Measurements from ENCODE around the gene MORN4. TPM values are rescaled to one million over a fixed set of nuclear protein-coding genes. Genes with fewer than 3 reads are reported as not detected.

MORN4 gene
- total and polyA plus RNA-seq, 2 of the 13 experiments (the other 11 are each of a cell fraction or from before 2014, with no cell fraction given) = 3.4 to 9.1 TPM

DNA sequence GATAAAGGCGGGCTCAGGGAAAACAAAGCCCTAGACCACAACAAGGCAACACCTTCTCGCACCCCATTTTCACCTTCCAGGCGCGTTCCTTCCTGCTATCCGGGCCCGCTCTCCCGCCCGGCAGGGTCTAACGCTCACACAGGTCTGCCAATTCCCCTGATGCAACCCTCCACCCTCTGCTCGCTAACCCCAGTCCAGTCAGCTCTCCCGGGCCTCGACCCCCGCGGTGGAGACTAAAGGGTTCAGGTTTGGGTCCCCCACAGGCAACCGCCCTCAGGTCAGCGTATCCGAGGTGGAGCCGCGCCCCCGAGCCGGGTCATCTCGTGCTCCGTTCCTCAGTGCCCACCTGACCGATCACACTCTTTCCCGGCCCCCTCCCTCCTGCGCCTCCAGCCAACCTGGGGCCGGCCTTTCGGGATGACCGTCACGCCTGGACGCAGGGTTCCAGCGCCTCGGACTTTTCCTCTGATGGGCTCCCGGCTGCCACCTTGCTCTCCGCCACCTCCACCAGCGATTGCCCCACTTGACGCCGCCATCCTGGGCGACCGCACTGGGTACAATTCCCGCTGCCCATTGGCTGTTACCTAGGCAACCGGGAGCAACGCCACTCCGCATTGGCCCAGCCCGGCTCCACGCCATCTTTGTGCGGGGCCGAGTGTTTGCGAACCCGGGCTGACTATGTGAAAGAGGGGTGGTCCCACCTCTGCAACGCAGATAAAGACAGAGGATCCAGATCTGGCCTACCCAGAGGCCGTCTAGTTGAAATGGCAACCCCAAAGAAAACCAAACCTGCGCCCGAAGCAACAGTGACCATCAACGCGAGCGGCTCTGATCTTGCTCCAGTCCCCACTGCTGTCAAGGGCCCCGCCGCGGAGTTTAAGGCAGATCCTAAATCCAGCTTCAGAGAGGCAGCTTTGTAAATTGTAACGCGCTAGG, at the start of gene MORN4 (continued):
- peak; percentile 16; the same call in 1 of the 2 replicates for TF ChIP-seq ZNF33B (CRISPR knock-in tag; IDR thresholded peaks at IDR 0.05)
- no peak for TF ChIP-seq ZNF792 (CRISPR knock-in tag; IDR thresholded peaks at IDR 0.05)
- TF ChIP-seq TCF12 (IDR thresholded peaks at IDR 0.05) = no peak
- TF ChIP-seq TCF12 (CRISPR knock-in tag; IDR thresholded peaks at IDR 0.05) = no peak
- TF ChIP-seq, protein P1, sequence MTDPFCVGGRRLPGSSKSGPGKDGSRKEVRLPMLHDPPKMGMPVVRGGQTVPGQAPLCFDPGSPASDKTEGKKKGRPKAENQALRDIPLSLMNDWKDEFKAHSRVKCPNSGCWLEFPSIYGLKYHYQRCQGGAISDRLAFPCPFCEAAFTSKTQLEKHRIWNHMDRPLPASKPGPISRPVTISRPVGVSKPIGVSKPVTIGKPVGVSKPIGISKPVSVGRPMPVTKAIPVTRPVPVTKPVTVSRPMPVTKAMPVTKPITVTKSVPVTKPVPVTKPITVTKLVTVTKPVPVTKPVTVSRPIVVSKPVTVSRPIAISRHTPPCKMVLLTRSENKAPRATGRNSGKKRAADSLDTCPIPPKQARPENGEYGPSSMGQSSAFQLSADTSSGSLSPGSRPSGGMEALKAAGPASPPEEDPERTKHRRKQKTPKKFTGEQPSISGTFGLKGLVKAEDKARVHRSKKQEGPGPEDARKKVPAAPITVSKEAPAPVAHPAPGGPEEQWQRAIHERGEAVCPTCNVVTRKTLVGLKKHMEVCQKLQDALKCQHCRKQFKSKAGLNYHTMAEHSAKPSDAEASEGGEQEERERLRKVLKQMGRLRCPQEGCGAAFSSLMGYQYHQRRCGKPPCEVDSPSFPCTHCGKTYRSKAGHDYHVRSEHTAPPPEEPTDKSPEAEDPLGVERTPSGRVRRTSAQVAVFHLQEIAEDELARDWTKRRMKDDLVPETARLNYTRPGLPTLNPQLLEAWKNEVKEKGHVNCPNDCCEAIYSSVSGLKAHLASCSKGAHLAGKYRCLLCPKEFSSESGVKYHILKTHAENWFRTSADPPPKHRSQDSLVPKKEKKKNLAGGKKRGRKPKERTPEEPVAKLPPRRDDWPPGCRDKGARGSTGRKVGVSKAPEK (CRISPR knock-in tag; IDR thresholded peaks at IDR 0.05; ENCODE audit: borderline replicate concordance) = no peak
- peak; percentile 70; the same call in 1 of the 2 replicates for TF ChIP-seq KDM5A (IDR thresholded peaks at IDR 0.05; ENCODE audit: borderline replicate concordance, low read length)
- TF ChIP-seq, protein P2, sequence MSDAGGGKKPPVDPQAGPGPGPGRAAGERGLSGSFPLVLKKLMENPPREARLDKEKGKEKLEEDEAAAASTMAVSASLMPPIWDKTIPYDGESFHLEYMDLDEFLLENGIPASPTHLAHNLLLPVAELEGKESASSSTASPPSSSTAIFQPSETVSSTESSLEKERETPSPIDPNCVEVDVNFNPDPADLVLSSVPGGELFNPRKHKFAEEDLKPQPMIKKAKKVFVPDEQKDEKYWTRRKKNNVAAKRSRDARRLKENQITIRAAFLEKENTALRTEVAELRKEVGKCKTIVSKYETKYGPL (CRISPR knock-in tag; IDR thresholded peaks at IDR 0.05) = no peak
- TF ChIP-seq, protein P3, sequence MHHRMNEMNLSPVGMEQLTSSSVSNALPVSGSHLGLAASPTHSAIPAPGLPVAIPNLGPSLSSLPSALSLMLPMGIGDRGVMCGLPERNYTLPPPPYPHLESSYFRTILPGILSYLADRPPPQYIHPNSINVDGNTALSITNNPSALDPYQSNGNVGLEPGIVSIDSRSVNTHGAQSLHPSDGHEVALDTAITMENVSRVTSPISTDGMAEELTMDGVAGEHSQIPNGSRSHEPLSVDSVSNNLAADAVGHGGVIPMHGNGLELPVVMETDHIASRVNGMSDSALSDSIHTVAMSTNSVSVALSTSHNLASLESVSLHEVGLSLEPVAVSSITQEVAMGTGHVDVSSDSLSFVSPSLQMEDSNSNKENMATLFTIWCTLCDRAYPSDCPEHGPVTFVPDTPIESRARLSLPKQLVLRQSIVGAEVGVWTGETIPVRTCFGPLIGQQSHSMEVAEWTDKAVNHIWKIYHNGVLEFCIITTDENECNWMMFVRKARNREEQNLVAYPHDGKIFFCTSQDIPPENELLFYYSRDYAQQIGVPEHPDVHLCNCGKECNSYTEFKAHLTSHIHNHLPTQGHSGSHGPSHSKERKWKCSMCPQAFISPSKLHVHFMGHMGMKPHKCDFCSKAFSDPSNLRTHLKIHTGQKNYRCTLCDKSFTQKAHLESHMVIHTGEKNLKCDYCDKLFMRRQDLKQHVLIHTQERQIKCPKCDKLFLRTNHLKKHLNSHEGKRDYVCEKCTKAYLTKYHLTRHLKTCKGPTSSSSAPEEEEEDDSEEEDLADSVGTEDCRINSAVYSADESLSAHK (CRISPR knock-in tag; IDR thresholded peaks at IDR 0.05; ENCODE audit: borderline replicate concordance) = no peak
- TF ChIP-seq, protein P4, sequence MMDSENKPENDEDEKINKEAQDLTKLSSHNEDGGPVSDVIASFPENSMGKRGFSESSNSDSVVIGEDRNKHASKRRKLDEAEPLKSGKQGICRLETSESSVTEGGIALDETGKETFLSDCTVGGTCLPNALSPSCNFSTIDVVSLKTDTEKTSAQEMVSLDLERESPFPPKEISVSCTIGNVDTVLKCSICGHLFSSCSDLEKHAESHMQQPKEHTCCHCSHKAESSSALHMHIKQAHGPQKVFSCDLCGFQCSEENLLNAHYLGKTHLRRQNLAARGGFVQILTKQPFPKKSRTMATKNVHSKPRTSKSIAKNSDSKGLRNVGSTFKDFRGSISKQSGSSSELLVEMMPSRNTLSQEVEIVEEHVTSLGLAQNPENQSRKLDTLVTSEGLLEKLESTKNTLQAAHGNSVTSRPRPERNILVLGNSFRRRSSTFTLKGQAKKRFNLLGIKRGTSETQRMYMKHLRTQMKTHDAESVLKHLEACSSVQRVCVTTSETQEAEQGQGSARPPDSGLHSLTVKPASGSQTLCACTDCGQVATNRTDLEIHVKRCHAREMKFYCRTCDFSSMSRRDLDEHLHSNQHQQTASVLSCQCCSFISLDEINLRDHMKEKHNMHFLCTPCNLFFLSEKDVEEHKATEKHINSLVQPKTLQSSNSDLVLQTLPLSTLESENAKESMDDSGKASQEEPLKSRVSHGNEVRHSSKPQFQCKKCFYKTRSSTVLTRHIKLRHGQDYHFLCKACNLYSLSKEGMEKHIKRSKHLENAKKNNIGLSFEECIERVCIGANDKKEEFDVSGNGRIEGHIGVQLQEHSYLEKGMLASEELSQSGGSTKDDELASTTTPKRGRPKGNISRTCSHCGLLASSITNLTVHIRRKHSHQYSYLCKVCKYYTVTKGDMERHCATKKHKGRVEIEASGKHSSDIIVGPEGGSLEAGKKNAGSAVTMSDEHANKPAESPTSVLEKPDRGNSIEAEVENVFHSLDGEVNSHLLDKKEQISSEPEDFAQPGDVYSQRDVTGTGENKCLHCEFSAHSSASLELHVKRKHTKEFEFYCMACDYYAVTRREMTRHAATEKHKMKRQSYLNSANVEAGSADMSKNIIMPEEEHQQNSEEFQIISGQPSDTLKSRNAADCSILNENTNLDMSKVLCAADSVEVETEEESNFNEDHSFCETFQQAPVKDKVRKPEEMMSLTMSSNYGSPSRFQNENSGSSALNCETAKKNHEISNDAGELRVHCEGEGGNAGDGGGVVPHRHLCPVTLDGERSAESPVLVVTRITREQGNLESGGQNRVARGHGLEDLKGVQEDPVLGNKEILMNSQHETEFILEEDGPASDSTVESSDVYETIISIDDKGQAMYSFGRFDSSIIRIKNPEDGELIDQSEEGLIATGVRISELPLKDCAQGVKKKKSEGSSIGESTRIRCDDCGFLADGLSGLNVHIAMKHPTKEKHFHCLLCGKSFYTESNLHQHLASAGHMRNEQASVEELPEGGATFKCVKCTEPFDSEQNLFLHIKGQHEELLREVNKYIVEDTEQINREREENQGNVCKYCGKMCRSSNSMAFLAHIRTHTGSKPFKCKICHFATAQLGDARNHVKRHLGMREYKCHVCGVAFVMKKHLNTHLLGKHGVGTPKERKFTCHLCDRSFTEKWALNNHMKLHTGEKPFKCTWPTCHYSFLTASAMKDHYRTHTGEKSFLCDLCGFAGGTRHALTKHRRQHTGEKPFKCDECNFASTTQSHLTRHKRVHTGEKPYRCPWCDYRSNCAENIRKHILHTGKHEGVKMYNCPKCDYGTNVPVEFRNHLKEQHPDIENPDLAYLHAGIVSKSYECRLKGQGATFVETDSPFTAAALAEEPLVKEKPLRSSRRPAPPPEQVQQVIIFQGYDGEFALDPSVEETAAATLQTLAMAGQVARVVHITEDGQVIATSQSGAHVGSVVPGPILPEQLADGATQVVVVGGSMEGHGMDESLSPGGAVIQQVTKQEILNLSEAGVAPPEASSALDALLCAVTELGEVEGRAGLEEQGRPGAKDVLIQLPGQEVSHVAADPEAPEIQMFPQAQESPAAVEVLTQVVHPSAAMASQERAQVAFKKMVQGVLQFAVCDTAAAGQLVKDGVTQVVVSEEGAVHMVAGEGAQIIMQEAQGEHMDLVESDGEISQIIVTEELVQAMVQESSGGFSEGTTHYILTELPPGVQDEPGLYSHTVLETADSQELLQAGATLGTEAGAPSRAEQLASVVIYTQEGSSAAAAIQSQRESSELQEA (CRISPR knock-in tag; IDR thresholded peaks at IDR 0.05; ENCODE audit: not compliant biosample characterization) = no peak
- TF ChIP-seq, protein P5, sequence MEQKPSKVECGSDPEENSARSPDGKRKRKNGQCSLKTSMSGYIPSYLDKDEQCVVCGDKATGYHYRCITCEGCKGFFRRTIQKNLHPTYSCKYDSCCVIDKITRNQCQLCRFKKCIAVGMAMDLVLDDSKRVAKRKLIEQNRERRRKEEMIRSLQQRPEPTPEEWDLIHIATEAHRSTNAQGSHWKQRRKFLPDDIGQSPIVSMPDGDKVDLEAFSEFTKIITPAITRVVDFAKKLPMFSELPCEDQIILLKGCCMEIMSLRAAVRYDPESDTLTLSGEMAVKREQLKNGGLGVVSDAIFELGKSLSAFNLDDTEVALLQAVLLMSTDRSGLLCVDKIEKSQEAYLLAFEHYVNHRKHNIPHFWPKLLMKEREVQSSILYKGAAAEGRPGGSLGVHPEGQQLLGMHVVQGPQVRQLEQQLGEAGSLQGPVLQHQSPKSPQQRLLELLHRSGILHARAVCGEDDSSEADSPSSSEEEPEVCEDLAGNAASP (CRISPR knock-in tag; IDR thresholded peaks at IDR 0.05; ENCODE audit: borderline replicate concordance) = no peak
- TF ChIP-seq FOXJ3 (CRISPR knock-in tag; IDR thresholded peaks at IDR 0.05; ENCODE audit: borderline replicate concordance) = peak; percentile 12; the same call in 1 of the 2 replicates

Measured in HepG2 (cell line).